H1 (cell line): ENCODE data around the gene ANXA1. TPM values are rescaled to one million over a fixed set of nuclear protein-coding genes. Genes with fewer than 3 reads are reported as not detected.

ENCODE experiments used
- CTCF ChIA-PET: fragments of 300-600 bp; sonication (Branson Sonifier 250); formaldehyde crosslinking; loops from one replicate; lab custom pipeline; 2021; ENCODE audit not compliant: partially characterized antibody; lab: Charles Lee
- POLR2A ChIA-PET: fragments of 300-600 bp; sonication (Branson Sonifier 250); formaldehyde crosslinking; loops from one replicate; lab custom pipeline; 2021; ENCODE audit warnings: inconsistent platforms; ENCODE audit not compliant: partially characterized antibody; lab: Charles Lee
- DNase-seq, 2 experiments: peaks; one replicate each; pipeline versions ENCODE4 v3.0.0 to v3.0.0-alpha.2; 2010 to 2022; ENCODE audit warnings: low spot score in 2 of 2, low read depth in 1 of 2, mixed read lengths in 1 of 2
- FAIRE-seq: peaks from 2 replicates; lab custom pipeline; 2011; peaks lifted over from hg19 to GRCh38; lab: Jason Lieb, UNC
- H2AFZ ChIP-seq: 2 replicates; pipeline ENCODE4 v1.8.1; 2012; ENCODE audit warnings: low read length, inconsistent platforms
- H2AK5ac ChIP-seq: 2 replicates; pipeline ENCODE4 v1.6.1; 2013; ENCODE audit warnings: low read depth, low read length
- H2BK120ac ChIP-seq: replicated peaks from 2 replicates; pipeline ENCODE3; 2013; ENCODE audit warnings: low read depth, low read length, inconsistent platforms
- H2BK12ac ChIP-seq: 2 replicates; pipeline ENCODE4 v1.6.1; 2013; ENCODE audit warnings: low read depth, low read length
- H2BK15ac ChIP-seq: 2 replicates; pipeline ENCODE4 v1.6.1; 2013; ENCODE audit warnings: low read length
- H2BK20ac ChIP-seq: 2 replicates; pipeline ENCODE4 v1.6.1; 2013; ENCODE audit warnings: low read length
- H2BK5ac ChIP-seq: 2 replicates; pipeline ENCODE4 v1.6.1; 2013; ENCODE audit warnings: low read depth, low read length
- H3K14ac ChIP-seq: 2 replicates; pipeline ENCODE4 v1.6.1; 2013; ENCODE audit warnings: inconsistent platforms; ENCODE audit not compliant: insufficient read length
- H3K18ac ChIP-seq: 2 replicates; pipeline ENCODE4 v1.6.1; 2013; ENCODE audit warnings: low read length; ENCODE audit errors: extremely low read depth
- H3K23ac ChIP-seq: 2 replicates; pipeline ENCODE4 v1.6.1; 2013; ENCODE audit warnings: inconsistent platforms; ENCODE audit not compliant: insufficient read length
- H3K23me2 ChIP-seq: 2 replicates; pipeline ENCODE4 v1.6.1; 2013; ENCODE audit warnings: low read depth, low read length
- H3K27ac ChIP-seq: 2 replicates; pipeline ENCODE4 v1.6.1; 2011; ENCODE audit warnings: low read depth, low read length, inconsistent platforms
- H3K27me3 ChIP-seq, 4 experiments: replicated peaks in 1 of 4; 1 replicate in 1 of 4; 2 replicates in 3 of 4; pipeline versions ENCODE4 v1.6.1 to v1.8.1; 2011 to 2013; ENCODE audit warnings: low read length in 3 of 4, mild to moderate bottlenecking in 3 of 4, inconsistent platforms in 2 of 4, mixed read lengths in 2 of 4, moderate library complexity in 1 of 4; ENCODE audit not compliant: control insufficient read depth in 3 of 4, insufficient read depth in 3 of 4; ENCODE audit errors: extremely low read depth in 1 of 4
- H3K36me3 ChIP-seq, 4 experiments: 2 replicates each; pipeline versions ENCODE4 v1.6.1 to v1.8.1; 2011 to 2013; ENCODE audit warnings: mild to moderate bottlenecking in 4 of 4, low read length in 3 of 4, moderate library complexity in 2 of 4, control low read depth in 1 of 4, inconsistent platforms in 1 of 4; ENCODE audit not compliant: insufficient read depth in 4 of 4, control insufficient read depth in 2 of 4
- H3K4ac ChIP-seq: replicated peaks from 2 replicates; pipeline ENCODE3; 2013; ENCODE audit warnings: low read length, low read depth, mixed read lengths, inconsistent platforms; ENCODE audit not compliant: insufficient read length
- H3K4me1 ChIP-seq, 4 experiments: replicated peaks in 1 of 4; 1 replicate in 1 of 4; 2 replicates in 3 of 4; pipeline versions ENCODE4 v1.6.1 to v1.8.1; 2011 to 2013; ENCODE audit warnings: low read length in 3 of 4, inconsistent platforms in 2 of 4, mixed read lengths in 1 of 4; ENCODE audit not compliant: insufficient read depth in 4 of 4, control insufficient read depth in 3 of 4
- H3K4me2 ChIP-seq, 2 experiments: 2 replicates each; pipeline versions ENCODE4 v1.6.1 to v1.8.1; 2011 to 2013; ENCODE audit warnings: low read depth in 2 of 2, low read length in 2 of 2, control low read depth in 1 of 2, inconsistent platforms in 1 of 2, mild to moderate bottlenecking in 1 of 2; ENCODE audit not compliant: insufficient read depth in 1 of 2
- H3K4me3 ChIP-seq, 4 experiments: fragments of 200-600, 300-600 bp in 1 of 4; sonication (generic), shearing (Covaris generic), sonication (Bioruptor Twin) in 1 of 4; 2 replicates each; pipeline versions ENCODE4 v1.5.1 to v1.8.1; 2011 to 2016; ENCODE audit warnings: low read length in 4 of 4, low read depth in 3 of 4, control low read depth in 2 of 4, inconsistent platforms in 2 of 4, mild to moderate bottlenecking in 2 of 4, mixed read lengths in 1 of 4, moderate library complexity in 1 of 4; ENCODE audit not compliant: insufficient read depth in 2 of 4; ENCODE audit errors: extremely low read depth in 1 of 4
- H3K56ac ChIP-seq: replicated peaks from 2 replicates; pipeline ENCODE3; 2013; ENCODE audit warnings: low read depth, mild to moderate bottlenecking, mixed read lengths, low read length, inconsistent platforms; ENCODE audit not compliant: insufficient read length
- H3K79me1 ChIP-seq: 2 replicates; pipeline ENCODE4 v1.6.1; 2013; ENCODE audit warnings: low read depth, low read length, control low read depth
- H3K79me2 ChIP-seq, 2 experiments: 2 replicates each; pipeline versions ENCODE4 v1.6.1 to v1.8.1; 2012 to 2013; ENCODE audit warnings: low read length in 2 of 2, mild to moderate bottlenecking in 2 of 2, inconsistent platforms in 1 of 2; ENCODE audit not compliant: insufficient read depth in 2 of 2, control insufficient read depth in 1 of 2
- H3K9ac ChIP-seq, 4 experiments: replicated peaks in 1 of 4; 1 replicate in 1 of 4; 2 replicates in 3 of 4; pipeline versions ENCODE4 v1.6.1 to v1.8.1; 2011 to 2013; ENCODE audit warnings: low read depth in 3 of 4, low read length in 3 of 4, control low read depth in 2 of 4, mild to moderate bottlenecking in 2 of 4, moderate library complexity in 2 of 4, inconsistent platforms in 1 of 4; ENCODE audit errors: extremely low read depth in 1 of 4
- H3K9me3 ChIP-seq, 2 experiments: 2 replicates each; pipeline versions ENCODE4 v1.6.1 to v1.8.1; 2012 to 2013; ENCODE audit warnings: mild to moderate bottlenecking in 2 of 2, moderate library complexity in 2 of 2, control low read depth in 1 of 2, inconsistent platforms in 1 of 2, low read depth in 1 of 2, low read length in 1 of 2, mixed read lengths in 1 of 2; ENCODE audit not compliant: insufficient read depth in 2 of 2
- H4K20me1 ChIP-seq, 2 experiments: replicated peaks in 1 of 2; 2 replicates each; pipeline versions ENCODE3 to v1.8.1; 2011 to 2013; ENCODE audit warnings: inconsistent platforms in 2 of 2, low read length in 2 of 2, mild to moderate bottlenecking in 1 of 2; ENCODE audit not compliant: insufficient read depth in 2 of 2, control insufficient read depth in 1 of 2
- H4K5ac ChIP-seq: 2 replicates; pipeline ENCODE4 v1.6.1; 2013; ENCODE audit warnings: low read length, low read depth, mixed read lengths, inconsistent platforms; ENCODE audit not compliant: insufficient read length
- H4K8ac ChIP-seq: 2 replicates; pipeline ENCODE4 v1.8.0; 2013; ENCODE audit warnings: mild to moderate bottlenecking, moderate library complexity, low read length, inconsistent platforms; ENCODE audit not compliant: insufficient read depth; ENCODE audit errors: extremely low read depth
- H4K91ac ChIP-seq: replicated peaks from 2 replicates; pipeline ENCODE3; 2013; ENCODE audit warnings: low read length, mixed read lengths, inconsistent platforms; ENCODE audit not compliant: insufficient read length
- RBBP5 ChIP-seq: IDR thresholded peaks from 2 replicates; pipeline ENCODE4 v1.7.1; 2012; ENCODE audit warnings: low read depth, mild to moderate bottlenecking, inconsistent platforms, low read length, moderate library complexity, borderline replicate concordance
- WGBS, 2 experiments: shearing (Covaris generic) in 1 of 2; methylation state at CpG; one replicate each; pipeline versions ENCODE4 v1.1.6 to v1.1.7; 2013 to 2015; ENCODE audit warnings: low lambda C conversion rate in 2 of 2, mixed read lengths in 2 of 2, inconsistent platforms in 1 of 2, low coverage in 1 of 2, missing lambda C conversion rate in 1 of 2; ENCODE audit not compliant: insufficient replicate concordance in 2 of 2, insufficient coverage in 1 of 2, insufficient read length in 1 of 2; ENCODE audit errors: extremely low coverage in 1 of 2, missing lambda C conversion rate in 1 of 2; 5-methylcytosine and 5-hydroxymethylcytosine counted together
- polyA plus RNA-seq, 7 experiments: library from polyadenylated mRNA; depleted of rRNA in 3 of 7; stranded (reverse) in 5 of 7; unstranded in 2 of 7; fragments of >200 nt in 5 of 7; fragments of 200-250 nt in 2 of 7; gene quantifications; 1 replicate in 5 of 7; 2 replicates in 1 of 7; 4 replicates in 1 of 7; pipeline versions ENCODE4 v1.2.1 to v1.2.3, GENCODE V29; 2011 to 2013; ENCODE audit warnings: missing spikeins in 2 of 7, mixed read lengths in 2 of 7
- total RNA-seq: library from RNA; stranded (reverse); fragmentation: NEBNext Ultra II Directional; extraction: Animal tissue kit (Norgen Biotek cat#: 25700); gene quantifications from 2 replicates; pipeline ENCODE4 v1.2.1, GENCODE V29; 2021

The ANXA1 gene
- total and polyA plus RNA-seq, 2 of the 8 experiments (the other 6 are each of a cell fraction or from before 2014, with no cell fraction given), result 0.71 to 5.7 TPM

- DNase-seq, result no peak
- Histone ChIP-seq H3K36me3 (no peaks in the 10 kb centered on the region), H2BK15ac (no peak overlapping the region), H3K18ac (no peak overlapping the region), H4K20me1 (no peaks in the 10 kb centered on the region), H3K9ac (no peak overlapping the region), H2BK12ac (no peak overlapping the region), H2AK5ac (no peak overlapping the region), H2BK120ac (no peak overlapping the region), H3K27ac (no peak overlapping the region), H3K9me3 (no peaks in the 10 kb centered on the region), H3K14ac (no peak overlapping the region), H4K5ac (no peak overlapping the region), H4K8ac (no peak overlapping the region), H3K79me2 (no peaks in the 10 kb centered on the region), H3K79me1 (no peaks in the 10 kb centered on the region), H3K56ac (no peak overlapping the region), H2BK5ac (no peak overlapping the region), H3K4ac (no peak overlapping the region), H3K4me1 (no peaks in the 10 kb centered on the region; a peak in 1 of 7 replicates), H3K23ac (no peak overlapping the region), H3K27me3 (no peaks in the 10 kb centered on the region), H3K23me2 (no peaks in the 10 kb centered on the region), H3K4me2 (no peak overlapping the region), H4K91ac (no peak overlapping the region), H3K4me3 (no peak overlapping the region), H2AFZ (no peak overlapping the region), H2BK20ac (no peak overlapping the region)
- WGBS, 2 experiments, result 91% methylated on average over 3 of the region's 3 CpGs; no CpG with 5 or more reads in 1 of the 2 experiments
- no peak for TF ChIP-seq RBBP5
- FAIRE-seq, result no peak
- ChIA-PET CTCF (interaction anchor here (0.6 to 1.8 kb wide), 2 partner anchors 26 to 280 kb away, joined by 3 to 4 read pairs; no protein-coding TSS in a partner anchor), POLR2A (no interaction called here)
These were observed 18.5 kb upstream of the ANXA1 start for GRCh38 chr9:73133022-73133651.
